EH (cell line): ENCODE measurements around the gene AK8.

ENCODE experiments used
- DNase-seq: peaks from one replicate; pipeline ENCODE4 v3.0.0-alpha.2; 2015; ENCODE audit warnings: low read depth

The AK8 gene

DNA sequence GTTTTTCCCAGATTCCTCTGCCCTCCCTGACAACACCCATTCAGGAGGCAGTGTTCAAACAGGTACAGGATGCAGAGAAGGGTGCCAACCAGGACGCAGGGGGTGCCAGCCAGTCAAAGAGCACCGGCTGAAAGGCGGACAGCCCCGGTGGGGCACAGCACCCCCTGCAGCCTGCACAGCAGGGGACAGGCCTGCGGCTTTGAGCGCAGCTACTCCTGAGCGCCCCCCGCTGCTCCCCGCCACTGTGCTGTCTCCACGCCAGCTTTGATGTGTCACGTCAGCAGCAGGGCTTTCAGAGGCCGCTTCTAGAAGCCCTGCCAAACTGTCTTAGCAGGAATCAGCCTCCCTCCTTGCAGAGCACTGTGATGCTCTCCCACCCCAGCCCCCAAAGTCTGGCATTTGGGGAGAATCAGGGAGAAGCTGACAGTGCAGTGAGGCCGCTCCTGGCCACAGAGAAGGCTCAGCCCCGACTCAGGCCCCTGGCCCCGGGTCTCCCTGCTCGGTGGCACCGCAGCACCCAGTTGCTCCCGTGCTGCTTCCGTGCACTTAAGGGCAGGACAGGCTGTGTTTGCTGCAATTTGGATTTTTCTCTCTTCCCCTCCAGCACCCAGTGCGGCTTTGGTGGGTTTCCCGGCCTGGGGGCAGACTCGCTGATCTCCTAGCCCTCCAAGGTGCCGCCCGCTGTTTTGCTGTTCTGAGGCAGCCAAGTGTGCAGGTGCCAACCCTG is 20.3 kb downstream of the AK8 start:
- no peak for DNase-seq

DNA sequence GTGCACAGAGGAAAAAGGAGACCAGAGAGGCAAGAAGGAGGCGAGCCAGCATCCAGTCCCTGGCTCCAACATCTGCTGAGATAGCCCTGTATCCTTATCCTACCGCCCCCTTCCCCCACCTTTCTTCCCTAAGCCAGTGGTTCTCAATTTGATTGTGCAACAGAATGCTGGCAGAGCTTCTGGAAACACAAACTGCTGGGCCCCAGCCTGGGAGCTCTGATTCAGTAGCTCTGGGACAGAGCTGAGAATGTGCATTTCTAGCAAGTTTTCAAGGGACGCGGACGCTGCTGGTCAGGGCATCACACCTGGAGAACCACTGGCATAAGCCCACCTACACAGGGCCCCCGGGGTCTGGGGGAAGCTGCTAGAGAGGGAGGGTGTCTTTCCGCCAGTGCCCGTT is 21.1 kb downstream of the AK8 start:
- peak; percentile 37 for DNase-seq

DNA sequence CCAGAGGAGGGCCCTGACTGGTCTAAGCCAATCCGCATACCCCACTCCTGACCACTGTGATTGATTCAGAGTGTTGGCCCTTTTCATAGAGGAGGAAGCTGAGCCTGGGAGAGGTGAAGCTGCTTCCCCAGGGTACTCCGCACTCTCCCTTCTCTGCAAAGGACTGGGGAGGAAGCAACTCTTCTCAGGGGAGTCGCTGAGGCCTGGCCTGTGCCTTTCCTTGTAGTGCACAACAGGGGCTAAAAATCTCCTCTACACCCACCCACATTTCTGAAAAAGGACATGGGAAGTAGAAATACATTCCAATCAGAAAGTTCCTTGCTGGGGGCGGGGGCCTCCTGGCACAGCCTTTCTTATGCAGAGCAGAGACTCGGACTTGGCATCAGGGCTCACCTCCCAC is 22.2 kb downstream of the AK8 start:
- DNase-seq, result no peak

DNA sequence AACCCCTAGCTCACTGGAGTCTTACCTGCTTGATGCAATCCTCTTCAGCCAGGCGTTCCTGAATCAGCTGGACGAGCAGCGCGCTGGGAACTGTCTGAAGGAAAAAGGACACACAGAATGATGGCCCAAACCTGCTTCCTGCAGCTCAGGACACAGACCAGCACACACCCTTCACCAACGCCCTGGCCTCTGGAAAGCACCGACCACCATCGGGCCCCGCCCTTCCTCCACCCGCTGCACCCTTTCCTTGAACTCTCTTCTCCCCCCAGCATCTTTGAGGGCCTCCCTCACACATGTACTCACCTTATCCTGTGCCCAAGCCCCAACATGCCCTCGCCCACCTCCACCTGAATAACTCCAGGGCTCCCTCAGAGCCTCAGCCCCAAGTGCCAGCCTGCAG is 23.3 kb downstream of the AK8 start:
- no peak for DNase-seq

DNA sequence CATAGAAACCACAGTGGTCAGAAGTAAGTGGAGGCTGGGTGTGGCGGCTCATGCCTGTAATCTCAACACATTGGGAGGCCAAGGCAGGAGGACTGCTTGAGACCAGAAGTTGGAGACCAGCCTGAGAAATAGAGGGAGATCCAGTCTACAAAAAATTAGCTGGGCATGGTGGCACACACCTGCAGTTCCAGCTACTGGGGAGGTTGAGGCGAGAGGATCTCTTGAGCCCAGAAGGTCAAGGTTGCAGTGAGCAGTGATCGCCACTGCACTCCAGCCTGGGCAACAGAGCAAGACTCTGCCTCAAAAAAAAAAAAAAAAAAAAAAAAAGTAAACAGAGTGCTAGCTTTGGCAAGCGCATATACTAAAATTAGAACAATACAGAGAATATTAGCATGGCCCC is 24.6 kb downstream of the AK8 start:
- no peak for DNase-seq

DNA sequence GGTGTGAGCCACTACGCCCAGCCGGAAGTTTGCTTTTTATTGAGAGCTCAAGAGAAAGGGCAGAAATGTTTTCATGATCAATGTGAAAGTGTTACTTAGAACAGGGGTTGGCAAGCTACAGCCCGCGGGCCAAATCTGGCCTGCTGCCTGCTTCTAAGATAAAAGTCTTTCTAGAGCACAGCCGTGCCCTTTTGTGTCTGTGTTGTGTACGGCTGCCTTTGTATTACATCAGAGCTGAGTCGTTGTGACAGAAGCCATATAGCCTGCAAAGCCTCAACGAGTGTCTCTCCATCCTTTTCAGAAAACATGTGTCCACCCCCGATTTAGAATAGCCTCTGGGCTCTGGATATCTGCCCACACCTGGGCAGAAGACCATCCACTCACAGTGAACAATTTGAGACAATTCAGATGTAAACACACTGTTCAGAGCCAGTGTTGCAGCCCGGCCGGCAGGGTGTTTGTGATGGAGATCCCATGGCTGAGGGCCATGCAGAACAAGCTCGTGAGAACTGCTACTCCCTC is 28.8 kb downstream of the AK8 start:
- DNase-seq, result no peak

DNA sequence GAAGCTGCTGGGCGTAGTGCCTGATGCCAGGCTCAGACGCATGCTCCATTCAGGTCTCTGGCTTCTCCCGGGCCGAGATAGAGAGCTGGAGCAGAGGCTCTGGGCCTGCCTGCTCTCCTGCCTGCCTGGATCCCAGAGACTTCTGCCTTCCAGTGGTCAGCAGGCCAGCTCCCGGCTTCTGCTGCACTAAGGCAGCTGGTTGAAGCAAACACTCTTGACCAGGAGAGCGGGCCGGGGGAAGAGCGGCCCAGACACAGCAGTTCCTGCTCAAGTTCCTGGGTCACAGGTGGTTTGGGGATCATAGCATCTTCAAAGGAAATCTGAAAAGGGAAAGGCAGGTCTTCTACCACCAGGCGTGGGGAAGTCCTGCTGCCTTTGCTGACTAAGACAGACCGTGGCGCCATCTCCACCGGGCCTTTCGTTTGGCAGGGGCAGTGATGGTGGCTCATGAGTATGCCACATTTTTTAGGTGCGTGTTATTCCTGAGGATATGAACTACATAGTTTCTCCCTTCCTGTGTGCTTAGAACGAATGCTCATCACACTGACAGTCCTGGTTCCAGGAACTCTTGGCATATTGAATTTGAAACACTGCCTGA is 31.1 kb downstream of the AK8 start:
- no peak for DNase-seq

DNA sequence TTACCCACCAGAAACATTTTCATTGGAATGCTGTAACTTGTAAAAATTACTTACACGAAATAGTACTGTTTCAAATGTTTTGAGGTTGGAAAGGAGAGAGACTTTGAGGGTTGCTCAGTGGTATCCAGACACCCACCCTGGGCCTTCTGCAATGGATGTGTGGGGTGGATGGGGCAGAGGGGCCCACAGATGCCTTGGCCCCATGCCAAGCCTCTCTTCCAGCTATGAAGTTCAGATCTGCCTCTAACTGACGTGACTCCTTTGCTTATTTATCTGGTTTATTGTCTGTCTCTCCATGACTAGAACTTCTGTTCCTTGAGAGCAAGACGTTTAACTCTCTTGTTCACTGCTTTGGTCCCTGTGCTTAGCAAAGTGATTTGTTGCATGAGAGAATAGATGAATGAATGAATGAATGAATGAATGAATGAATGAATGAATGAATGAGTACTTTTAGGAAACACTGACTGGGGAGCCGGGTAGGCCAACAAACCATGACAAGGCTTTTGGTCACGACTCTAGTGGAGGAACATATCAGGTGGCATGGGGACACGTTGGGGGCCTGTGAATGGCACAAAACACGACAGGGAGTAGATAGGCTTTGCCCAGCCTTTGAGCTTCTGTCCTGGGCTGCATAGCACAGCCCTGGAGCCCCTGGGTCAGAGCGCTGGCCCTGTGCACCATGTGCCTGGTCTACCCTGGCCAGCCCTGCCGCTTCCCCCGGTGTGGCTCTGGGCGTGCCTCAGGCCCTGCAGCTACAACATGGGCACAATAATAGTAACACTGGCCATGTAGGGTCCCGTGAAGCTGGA is 31.8 kb downstream of the AK8 start:
- DNase-seq, result no peak

DNA sequence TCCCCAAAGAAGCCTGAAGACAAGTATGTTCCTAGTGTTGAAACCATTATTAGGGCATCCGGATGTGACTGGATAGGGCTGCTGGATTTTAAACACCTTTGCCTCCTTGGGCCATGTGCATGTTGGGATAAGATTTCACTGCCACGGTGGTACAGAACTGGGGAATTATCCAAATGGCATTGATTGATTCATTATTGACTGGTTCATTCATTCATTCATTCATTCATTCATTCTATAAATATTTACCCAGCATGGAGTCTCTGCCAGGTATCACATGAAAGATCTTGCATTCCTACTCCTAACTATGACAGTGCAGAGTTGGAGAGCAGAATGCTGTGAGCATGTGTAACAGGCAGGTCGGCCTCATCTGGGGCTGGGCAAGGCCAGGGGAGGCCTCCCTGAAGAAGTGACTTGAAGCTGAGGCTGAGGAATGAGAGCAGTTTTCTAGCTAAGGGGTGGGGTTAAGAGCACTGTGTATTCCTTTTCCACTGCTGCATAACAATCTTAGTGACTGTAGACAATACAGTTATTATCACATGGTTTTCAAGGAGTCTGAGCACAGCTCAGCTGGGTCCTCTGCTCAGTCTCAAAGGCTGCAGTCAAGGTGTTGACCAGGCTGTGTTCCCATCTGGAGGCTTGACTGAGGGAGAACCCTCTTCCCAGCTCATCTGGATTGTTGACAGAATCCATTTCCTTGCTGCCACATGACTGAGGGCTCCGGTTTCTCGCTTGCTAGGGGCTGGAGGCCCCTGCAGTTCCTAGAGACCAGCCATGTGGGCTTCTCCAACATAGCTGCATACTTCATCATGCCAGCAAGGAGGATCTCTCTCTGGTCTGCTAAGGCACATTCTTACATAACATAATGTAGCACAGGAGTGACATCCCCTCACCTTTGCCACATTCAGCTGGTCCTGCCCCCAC is 35.7 kb downstream of the AK8 start:
- DNase-seq, result no peak

DNA sequence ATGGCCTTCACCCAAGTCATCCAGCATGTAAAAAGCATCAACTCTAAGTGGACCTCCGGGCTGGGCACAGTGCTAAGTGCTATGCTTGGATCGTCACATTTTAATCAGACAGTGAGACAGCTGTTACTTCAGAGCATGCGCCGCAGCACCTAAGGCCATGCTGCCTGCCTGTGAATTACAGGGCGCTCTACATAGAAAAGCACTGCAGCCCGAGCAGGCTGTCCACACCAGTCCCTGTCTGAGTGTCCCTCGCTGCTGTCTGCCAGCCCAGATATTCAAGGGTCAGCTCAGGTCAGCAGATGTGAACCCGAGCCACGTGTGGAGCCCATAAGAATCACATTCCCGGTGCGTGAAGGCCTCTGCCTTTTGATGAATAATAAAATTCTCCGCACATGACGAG is 37.1 kb downstream of the AK8 start:
- DNase-seq, result peak; percentile 18

DNA sequence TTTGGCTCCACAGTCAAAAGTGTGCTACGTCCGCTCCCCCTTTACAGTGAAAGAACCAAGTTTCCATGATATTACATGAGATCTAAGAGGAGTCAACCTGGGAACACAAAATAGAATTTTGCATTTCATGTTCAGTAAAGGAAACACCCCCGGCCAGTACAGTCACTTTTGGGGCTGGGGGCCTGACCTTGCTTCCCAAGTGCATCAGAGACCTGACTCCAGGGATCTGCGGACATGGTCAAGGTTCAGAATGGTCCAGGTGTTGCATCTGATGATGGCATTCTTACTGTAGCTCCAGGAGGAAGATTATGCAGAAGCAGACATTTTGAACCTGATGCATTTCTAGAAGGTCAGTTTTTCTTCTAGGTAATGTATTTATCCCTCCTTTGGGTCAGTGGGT is 39.8 kb downstream of the AK8 start:
- no peak for DNase-seq

DNA sequence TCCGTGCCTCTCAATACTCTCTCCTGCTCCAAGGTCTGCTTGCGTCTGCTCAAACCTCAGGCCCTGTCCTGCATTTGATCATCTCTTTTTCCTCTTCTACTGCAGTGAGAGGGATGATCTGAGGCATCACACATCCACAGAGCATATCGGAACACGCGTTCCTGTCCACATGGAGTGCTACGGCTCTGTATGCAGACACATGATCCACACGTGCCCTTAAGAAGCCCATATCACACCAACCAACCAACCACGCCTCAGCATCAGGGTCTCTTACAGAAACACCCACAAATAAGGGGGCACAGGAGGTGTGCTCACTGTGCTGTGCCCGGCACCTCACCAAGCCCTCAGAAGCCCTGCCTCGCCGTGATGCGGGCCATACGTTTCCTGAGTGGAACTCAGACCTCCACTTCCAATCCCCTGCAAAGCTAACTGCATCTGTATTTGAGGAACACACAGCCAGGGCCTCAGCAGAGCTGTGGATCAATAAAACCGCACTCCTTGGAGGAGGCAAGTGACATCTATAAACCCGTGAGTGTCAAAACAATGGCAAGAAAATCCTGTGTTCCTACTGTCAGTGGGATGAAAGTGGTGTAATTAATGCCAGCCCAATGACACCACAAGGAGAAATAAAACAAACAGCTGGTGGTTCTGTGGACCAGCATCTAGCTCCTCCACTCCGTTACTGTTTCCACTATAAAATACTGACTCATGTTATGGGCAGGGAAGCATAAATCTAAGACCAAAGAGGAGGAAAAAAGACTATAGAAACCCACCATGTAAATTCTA is 40.4 kb downstream of the AK8 start:
- no peak for DNase-seq

DNA sequence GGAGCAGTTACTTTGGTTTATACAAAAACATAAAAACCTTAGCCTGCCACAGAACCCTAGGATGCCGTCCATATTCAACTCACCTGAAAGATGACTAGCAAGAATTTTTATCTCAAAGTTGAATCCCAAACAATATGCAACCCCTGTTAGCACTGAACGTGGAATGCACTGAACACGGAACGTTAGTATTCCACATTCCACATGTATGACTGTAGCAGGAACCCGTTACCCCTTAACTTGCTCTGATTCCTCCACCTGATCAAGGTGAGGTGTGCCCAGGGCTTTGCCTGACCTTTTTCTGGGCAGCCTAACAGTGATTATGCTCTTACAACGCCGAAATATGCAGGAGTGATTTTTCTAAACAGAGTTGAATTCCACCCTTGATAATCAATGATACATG is 43.7 kb downstream of the AK8 start:
- no peak for DNase-seq

DNA sequence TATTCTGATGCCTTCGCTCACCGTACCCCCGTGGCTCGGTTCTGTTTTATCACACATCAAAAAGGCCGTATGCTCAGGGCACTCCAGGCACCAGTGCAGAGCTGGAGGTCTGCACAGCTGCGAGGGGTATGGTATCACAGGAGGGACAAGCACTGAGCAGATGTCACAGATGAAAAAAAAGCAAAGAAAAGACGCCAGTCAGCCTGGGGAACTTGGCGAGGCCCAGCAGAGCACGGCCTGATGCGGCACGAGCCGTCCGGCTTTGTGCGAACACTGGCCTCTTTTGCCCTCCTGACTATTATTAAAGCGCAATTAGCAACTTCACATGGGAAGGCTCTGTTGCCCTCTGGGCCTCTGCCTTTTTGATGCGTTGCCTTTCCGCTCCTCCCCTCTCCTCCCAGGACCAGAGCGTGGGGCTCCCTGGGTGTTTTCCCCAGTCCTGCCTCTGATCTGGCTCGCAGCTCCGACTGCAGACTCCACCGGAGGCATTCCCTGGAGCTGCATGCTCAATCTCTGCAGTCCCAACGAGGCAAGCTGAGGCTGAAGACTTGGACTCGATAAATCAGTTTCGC is 44.4 kb downstream of the AK8 start:
- no peak for DNase-seq

DNA sequence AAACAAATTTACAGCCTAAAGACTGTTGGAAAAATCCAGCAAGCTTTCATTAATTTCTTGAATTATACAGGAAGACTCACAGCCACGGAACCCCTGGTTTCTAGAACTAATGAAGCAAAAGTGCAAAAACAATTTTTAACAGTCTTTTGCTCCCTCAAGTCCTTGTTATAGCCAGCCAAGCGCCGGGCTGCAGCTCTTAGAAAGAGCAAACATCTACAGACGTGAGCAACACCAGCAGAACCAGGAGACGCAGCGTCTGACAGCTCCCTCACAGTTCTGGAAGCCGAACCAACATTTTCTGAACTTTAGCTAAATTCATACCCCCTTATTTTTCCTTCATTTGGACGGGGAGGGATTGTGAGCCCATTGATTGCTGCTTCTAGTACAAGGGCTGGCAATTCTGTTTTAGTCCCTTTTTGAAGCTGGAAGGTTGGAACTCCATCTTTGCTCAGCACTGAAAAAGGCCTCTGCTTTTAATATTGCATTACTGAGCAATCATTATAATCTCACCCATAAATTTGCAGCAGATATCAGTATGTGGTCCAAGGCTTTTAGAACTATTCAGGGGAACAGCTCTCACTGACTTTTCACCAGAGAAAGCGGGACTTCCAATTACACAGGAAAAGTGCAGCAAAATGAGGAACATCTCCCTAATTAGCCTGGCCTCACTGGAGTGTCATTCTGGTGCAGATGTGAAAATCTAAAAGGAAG is 45.8 kb downstream of the AK8 start:
- no peak for DNase-seq

DNA sequence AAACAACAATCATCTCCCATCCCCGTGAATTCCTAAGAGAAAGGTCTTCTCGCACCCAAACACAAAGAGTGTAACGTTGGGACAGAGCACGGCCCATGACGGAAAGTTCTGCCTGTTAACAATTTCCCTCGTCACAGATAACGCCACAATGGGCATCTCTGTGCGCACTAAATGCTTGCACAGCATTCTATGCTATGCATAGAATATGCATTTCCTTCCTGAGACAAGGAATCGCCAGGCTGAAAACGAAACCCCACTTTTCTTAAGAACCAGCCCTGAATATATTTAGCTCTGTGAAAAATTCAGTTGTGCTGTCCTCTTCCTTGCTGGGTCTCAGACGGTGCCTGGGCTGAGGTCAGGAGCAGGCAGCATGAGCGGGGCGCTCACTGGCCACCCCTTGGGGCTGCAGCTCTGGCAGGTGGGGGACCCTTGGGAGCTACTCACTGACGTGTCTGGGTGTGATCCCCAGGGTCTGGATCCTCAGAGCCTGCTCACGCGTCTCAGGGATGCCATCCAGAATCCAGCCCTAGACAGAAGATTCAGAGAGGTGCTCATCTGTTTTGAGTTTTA is 49.8 kb downstream of the AK8 start:
- DNase-seq, result no peak

DNA sequence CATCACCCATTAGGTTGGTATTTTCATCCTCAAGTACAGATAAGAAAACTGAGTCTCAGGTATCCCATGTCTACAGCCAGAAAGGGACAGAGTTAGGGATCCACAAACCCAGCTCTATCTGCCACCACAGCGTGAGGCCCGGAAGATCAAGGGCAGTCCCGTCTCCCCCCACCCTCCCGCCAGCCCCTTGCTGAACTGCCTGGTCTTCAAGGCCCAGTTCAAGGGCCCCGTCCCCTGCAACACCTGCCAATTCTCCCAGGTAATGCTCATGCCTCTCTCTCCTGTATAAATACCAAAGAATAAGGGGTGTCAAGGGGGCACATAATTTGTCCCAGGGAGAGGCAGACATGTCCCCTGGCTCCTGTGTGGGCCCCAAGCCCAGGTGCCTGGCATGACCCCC is 50.7 kb downstream of the AK8 start:
- DNase-seq, result no peak

DNA sequence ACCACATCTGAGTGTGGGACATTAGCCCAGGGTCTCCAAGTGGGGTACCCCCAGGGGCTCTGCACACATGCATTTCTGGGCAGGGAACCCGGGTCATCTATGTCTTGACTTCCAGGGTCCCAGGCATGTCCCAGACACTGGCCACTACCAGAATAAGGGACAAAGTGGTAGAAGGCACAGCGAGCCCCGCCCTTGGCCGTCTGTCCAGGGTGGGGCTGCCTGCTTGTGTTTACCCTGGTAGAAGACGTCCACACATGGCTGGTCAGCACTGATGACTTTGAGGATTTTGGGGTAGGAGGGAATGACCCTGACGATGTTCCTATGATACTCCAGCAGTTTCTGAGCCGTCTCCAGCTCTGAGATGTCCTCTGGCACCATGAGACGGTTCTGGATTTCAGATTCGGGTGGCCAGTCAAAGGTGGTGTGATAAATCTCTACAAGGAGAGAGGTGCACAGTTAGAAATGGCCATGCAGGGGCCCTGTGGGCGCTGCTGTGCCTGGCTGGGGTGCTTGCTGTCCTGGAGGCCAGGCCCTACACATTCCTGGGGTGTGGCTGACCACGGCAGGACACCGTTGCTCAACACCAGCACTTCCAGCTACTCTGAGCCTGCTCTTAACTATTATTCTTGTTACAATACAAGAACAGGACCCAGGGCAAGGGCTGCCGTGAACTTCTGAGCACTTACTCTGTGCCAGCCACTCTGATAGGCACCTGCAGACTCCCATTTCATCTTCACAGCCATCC is 51.3 kb downstream of the AK8 start:
- DNase-seq, result no peak

DNA sequence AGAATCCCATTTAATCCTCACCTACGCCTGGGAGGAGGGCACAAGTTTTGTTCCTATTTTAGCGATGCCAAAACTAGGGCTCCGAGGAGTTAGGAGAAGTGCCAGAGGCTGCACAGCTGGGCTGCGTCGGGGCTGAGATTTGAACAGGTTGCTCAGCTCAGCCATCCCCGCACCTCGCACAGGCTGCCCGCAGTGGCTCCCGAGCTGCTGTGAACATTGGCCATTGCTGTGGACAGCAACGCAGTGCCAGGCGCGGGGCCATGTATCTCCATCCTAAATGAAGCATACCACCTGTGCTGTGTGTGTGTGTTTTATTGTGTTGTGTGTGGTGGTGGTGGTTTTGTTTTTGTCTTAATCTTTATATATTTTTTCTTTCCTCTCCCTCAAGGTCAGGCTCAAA is 52.0 kb downstream of the AK8 start:
- DNase-seq, result no peak
